Measurements from ENCODE around the gene ARHGAP8.

ARHGAP8 gene

DNA sequence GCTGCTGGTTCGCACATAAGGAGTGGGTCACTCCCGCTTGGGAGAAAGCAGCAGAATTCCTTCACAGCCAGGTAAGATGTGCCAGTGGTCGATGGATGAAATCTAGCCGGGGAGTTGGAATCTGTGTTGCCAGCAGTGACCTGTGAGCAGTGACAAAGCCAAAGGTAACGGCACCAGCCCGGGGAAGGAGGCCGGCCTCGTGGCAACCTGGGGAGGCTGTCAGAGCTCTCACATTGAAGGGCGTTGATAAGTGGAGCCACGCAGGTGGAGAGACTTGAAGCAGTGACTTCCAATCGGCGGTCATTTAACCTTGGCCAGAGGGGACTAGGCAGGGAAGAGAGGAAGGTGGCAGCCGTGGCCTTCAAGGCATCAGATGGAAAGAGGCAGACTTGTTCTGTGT is 58.8 kb downstream of the ARHGAP8 start:
- H3K23ac ChIP-seq (ENCODE audit: low read length): no peak overlapping the region
- no peak overlapping the region for H3K56ac ChIP-seq (ENCODE audit: low read length)
- no peak overlapping the region for H3K4me2 ChIP-seq (ENCODE audit: low read length)
- H4K8ac ChIP-seq (ENCODE audit: low read depth, low read length): no peak overlapping the region
- no peaks in the 10 kb centered on the region for H3K27me3 ChIP-seq (ENCODE audit: insufficient read depth, low read length, poor library complexity)
- no peak overlapping the region for H3K9ac ChIP-seq (ENCODE audit: low read length)
- no peak overlapping the region for H3K27ac ChIP-seq (ENCODE audit: low read depth, low read length)
- no peak overlapping the region for H3K18ac ChIP-seq (ENCODE audit: low read length)
- no peaks in the 10 kb centered on the region for H3K36me3 ChIP-seq (ENCODE audit: control insufficient read depth, insufficient read depth, low read length)
- no peak overlapping the region for H3K4me3 ChIP-seq (ENCODE audit: low read length)
- no CpG with 5 or more reads among the region's 13 CpGs for WGBS (ENCODE audit: extremely low coverage, insufficient coverage, low lambda C conversion rate)
- no peak overlapping the region for H2BK120ac ChIP-seq (ENCODE audit: low read depth, low read length)
- no peak overlapping the region for H2BK15ac ChIP-seq (replicated peaks; ENCODE audit: low read depth)
- H2BK5ac ChIP-seq (ENCODE audit: low read length): no peak overlapping the region
- no peak overlapping the region for H4K5ac ChIP-seq (ENCODE audit: low read length)
- H2AK5ac ChIP-seq (ENCODE audit: low read length): no peak overlapping the region
- peaks cover 4% of the 10 kb centered on the region for H3K4me1 ChIP-seq (ENCODE audit: control insufficient read depth, low read depth, low read length)
- no peaks in the 10 kb centered on the region for H3K79me2 ChIP-seq (ENCODE audit: control insufficient read depth, insufficient read depth, low read length)
- DNase-seq: no peak
- no peak overlapping the region for H3K4ac ChIP-seq (ENCODE audit: low read depth, low read length)
- H3K79me1 ChIP-seq (ENCODE audit: low read length): no peaks in the 10 kb centered on the region

DNA sequence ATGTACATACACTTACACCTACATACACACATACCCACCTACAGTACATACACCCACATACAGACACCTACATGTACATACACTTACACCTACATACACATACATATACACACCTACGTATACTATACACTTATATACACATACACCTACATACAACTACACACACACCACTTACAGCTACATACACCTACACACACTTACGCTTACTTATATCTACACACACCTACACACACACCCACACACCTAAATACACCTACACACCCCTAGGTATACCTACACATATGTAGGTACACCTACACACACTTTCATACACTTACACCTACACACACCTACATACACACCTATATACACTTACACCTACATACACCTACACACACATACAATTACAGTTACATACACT is 61.0 kb downstream of the ARHGAP8 start:
- Histone ChIP-seq H3K56ac (ENCODE audit: low read length) (no peak overlapping the region), H2BK15ac (replicated peaks; ENCODE audit: low read depth) (no peak overlapping the region), H3K4me2 (ENCODE audit: low read length) (no peak overlapping the region), H2BK5ac (ENCODE audit: low read length) (no peak overlapping the region), H3K18ac (ENCODE audit: low read length) (no peak overlapping the region), H3K23ac (ENCODE audit: low read length) (no peak overlapping the region), H3K9ac (ENCODE audit: low read length) (no peak overlapping the region), H4K8ac (ENCODE audit: low read depth, low read length) (no peak overlapping the region), H3K36me3 (ENCODE audit: control insufficient read depth, insufficient read depth, low read length) (no peaks in the 10 kb centered on the region), H4K5ac (ENCODE audit: low read length) (no peak overlapping the region), H3K79me2 (ENCODE audit: control insufficient read depth, insufficient read depth, low read length) (no peaks in the 10 kb centered on the region), H3K79me1 (ENCODE audit: low read length) (no peaks in the 10 kb centered on the region), H2AK5ac (ENCODE audit: low read length) (no peak overlapping the region), H2BK120ac (ENCODE audit: low read depth, low read length) (no peak overlapping the region), H3K4me3 (ENCODE audit: low read length) (no peak overlapping the region), H3K27me3 (ENCODE audit: insufficient read depth, low read length, poor library complexity) (no peaks in the 10 kb centered on the region), H3K4ac (ENCODE audit: low read depth, low read length) (no peak overlapping the region), H3K27ac (ENCODE audit: low read depth, low read length) (no peak overlapping the region), H3K4me1 (ENCODE audit: control insufficient read depth, low read depth, low read length) (no peaks in the 10 kb centered on the region)
- 100% methylated on average over 2 of the region's 2 CpGs for WGBS (ENCODE audit: extremely low coverage, insufficient coverage, low lambda C conversion rate)
- DNase-seq: no peak

DNA sequence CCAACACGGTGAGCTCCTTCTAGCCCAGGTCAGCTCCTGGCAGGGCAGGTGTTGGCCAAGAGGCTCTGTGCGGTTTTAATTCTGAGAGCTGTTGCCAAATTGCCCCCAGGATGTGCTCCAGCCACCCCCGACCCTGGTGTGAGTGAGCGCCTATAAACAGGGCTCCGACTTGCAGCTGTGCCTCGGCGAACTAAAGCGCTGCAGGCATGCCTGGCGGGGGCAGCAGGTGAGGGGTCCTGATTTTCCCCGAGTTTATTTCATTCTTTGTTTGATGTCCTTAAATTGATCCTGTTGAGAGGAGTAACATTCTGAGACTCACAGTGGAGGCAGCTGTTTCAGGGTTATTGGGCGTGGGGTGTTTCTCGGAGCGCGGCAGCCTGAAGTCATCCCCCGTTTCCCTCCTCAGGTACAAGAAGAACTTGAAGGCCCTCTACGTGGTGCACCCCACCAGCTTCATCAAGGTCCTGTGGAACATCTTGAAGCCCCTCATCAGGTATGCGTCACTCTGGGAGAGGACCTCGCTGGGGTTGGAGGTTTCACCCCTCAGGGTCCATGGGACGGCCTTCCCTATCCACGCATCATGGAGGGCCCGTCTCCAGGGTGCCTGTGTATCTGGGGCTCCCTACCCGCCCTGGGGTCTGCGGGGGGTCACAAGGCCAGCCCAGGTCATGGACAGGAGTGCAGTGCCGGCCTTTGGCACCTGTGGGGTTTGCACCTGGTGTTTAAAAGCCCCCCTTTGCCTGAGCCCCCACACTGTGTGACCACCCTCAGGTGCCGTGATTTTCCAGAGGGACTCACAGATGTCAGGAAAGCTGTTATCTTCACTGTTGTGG is 62.1 kb downstream of the ARHGAP8 start:
- no peak overlapping the region for H3K18ac ChIP-seq (ENCODE audit: low read length)
- no peaks in the 10 kb centered on the region for H3K36me3 ChIP-seq (ENCODE audit: control insufficient read depth, insufficient read depth, low read length)
- H3K23ac ChIP-seq (ENCODE audit: low read length): no peak overlapping the region
- no peaks in the 10 kb centered on the region for H3K27me3 ChIP-seq (ENCODE audit: insufficient read depth, low read length, poor library complexity)
- no peak overlapping the region for H2BK120ac ChIP-seq (ENCODE audit: low read depth, low read length)
- no peak overlapping the region for H3K9ac ChIP-seq (ENCODE audit: low read length)
- no peak overlapping the region for H3K56ac ChIP-seq (ENCODE audit: low read length)
- no peak overlapping the region for H2BK15ac ChIP-seq (replicated peaks; ENCODE audit: low read depth)
- H3K27ac ChIP-seq (ENCODE audit: low read depth, low read length): no peak overlapping the region
- no peak overlapping the region for H4K8ac ChIP-seq (ENCODE audit: low read depth, low read length)
- H3K79me1 ChIP-seq (ENCODE audit: low read length): no peaks in the 10 kb centered on the region
- DNase-seq: no peak
- H3K79me2 ChIP-seq (ENCODE audit: control insufficient read depth, insufficient read depth, low read length): no peaks in the 10 kb centered on the region
- H4K5ac ChIP-seq (ENCODE audit: low read length): no peak overlapping the region
- no peak overlapping the region for H3K4me3 ChIP-seq (ENCODE audit: low read length)
- no peaks in the 10 kb centered on the region for H3K4me1 ChIP-seq (ENCODE audit: control insufficient read depth, low read depth, low read length)
- no CpG with 5 or more reads among the region's 25 CpGs for WGBS (ENCODE audit: extremely low coverage, insufficient coverage, low lambda C conversion rate)
- H2AK5ac ChIP-seq (ENCODE audit: low read length): no peak overlapping the region
- H3K4me2 ChIP-seq (ENCODE audit: low read length): no peak overlapping the region
- H2BK5ac ChIP-seq (ENCODE audit: low read length): no peak overlapping the region
- no peak overlapping the region for H3K4ac ChIP-seq (ENCODE audit: low read depth, low read length)

DNA sequence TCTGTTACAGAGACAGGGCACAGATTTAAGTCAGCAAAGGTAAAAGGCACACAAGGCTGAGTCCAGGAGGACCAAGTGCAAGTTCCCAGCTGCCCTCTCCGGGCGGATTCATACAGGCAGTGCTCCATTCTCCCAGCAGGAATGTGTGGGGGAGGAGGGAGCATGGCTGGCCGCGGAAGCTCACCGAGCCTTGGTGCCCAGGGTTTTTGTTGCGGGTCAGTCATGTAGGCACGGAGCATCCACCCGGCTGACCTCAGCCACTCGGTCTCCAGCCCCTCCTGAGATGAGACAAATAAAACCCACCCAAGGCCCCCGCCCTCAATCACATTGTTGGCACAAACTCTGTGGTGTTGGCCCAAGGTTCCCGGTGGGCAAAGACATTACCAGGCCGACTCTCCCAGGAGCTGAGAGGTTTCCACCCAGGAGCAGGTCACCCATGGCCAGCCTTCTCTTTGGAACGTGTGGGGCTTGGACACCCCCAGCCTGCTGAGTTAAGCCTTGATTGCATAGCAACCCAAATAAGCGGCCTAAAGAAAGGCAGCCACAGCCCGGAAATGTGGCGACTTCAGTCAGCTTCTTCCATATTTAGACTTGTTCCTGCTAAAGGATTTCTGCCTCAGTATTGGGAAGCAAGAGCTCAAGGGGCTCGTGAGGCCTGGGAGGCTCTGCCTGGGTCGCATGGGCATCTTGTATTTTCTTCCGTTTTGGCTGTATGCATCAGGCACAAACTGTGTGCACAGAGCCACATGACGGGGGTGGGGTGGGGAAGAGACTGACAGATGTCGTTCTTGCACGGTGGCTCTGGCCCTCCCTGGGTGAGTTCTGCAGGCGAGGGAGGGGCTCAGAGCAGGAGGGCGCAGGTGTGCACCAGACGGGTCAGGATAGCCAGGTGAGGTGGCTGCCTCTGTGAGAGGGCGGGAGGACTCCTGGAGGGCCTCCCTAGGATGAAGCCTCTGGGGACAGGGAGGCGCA is 63.0 kb downstream of the ARHGAP8 start:
- Histone ChIP-seq H3K18ac (ENCODE audit: low read length) (no peak overlapping the region), H2BK5ac (ENCODE audit: low read length) (no peak overlapping the region), H3K4ac (ENCODE audit: low read depth, low read length) (no peak overlapping the region), H4K8ac (ENCODE audit: low read depth, low read length) (no peak overlapping the region), H4K5ac (ENCODE audit: low read length) (no peak overlapping the region), H3K79me1 (ENCODE audit: low read length) (no peaks in the 10 kb centered on the region), H2BK15ac (replicated peaks; ENCODE audit: low read depth) (no peak overlapping the region), H3K4me1 (ENCODE audit: control insufficient read depth, low read depth, low read length) (no peaks in the 10 kb centered on the region), H3K4me2 (ENCODE audit: low read length) (no peak overlapping the region), H2BK120ac (ENCODE audit: low read depth, low read length) (no peak overlapping the region), H3K4me3 (ENCODE audit: low read length) (no peak overlapping the region), H3K9ac (ENCODE audit: low read length) (no peak overlapping the region), H3K27me3 (ENCODE audit: insufficient read depth, low read length, poor library complexity) (no peaks in the 10 kb centered on the region), H2AK5ac (ENCODE audit: low read length) (no peak overlapping the region), H3K36me3 (ENCODE audit: control insufficient read depth, insufficient read depth, low read length) (no peaks in the 10 kb centered on the region), H3K56ac (ENCODE audit: low read length) (no peak overlapping the region), H3K27ac (ENCODE audit: low read depth, low read length) (no peak overlapping the region), H3K79me2 (ENCODE audit: control insufficient read depth, insufficient read depth, low read length) (no peaks in the 10 kb centered on the region), H3K23ac (ENCODE audit: low read length) (no peak overlapping the region)
- no CpG with 5 or more reads among the region's 27 CpGs for WGBS (ENCODE audit: extremely low coverage, insufficient coverage, low lambda C conversion rate)
- no peak for DNase-seq

DNA sequence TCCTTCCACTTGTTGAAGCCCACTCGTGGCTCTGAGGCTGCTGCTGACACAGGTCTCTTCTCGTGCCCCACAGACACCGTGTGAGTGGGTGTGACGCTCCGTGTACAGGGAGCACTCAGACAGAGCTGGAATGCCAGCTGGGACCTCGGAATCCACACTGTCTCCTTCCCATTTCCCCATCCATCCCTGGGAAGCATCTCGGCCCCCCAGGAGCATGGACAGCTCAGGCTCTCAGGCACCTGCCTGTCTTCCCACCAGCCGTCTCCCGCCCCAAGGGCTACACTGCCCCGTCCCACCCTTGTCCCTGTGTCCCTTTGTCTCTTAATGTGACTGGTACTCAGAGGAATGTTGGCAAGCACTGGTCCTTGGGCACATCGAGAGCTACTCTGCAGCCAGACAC is 63.8 kb downstream of the ARHGAP8 start:
- H2BK5ac ChIP-seq (ENCODE audit: low read length): no peak overlapping the region
- no peaks in the 10 kb centered on the region for H3K4me1 ChIP-seq (ENCODE audit: control insufficient read depth, low read depth, low read length)
- H2BK15ac ChIP-seq (replicated peaks; ENCODE audit: low read depth): no peak overlapping the region
- H3K36me3 ChIP-seq (ENCODE audit: control insufficient read depth, insufficient read depth, low read length): no peaks in the 10 kb centered on the region
- H3K4ac ChIP-seq (ENCODE audit: low read depth, low read length): no peak overlapping the region
- no peaks in the 10 kb centered on the region for H3K27me3 ChIP-seq (ENCODE audit: insufficient read depth, low read length, poor library complexity)
- no peak overlapping the region for H3K18ac ChIP-seq (ENCODE audit: low read length)
- H3K56ac ChIP-seq (ENCODE audit: low read length): no peak overlapping the region
- no peak for DNase-seq
- no peak overlapping the region for H2AK5ac ChIP-seq (ENCODE audit: low read length)
- H3K79me1 ChIP-seq (ENCODE audit: low read length): no peaks in the 10 kb centered on the region
- no peak overlapping the region for H3K23ac ChIP-seq (ENCODE audit: low read length)
- H3K9ac ChIP-seq (ENCODE audit: low read length): no peak overlapping the region
- no CpG with 5 or more reads among the region's 11 CpGs for WGBS (ENCODE audit: extremely low coverage, insufficient coverage, low lambda C conversion rate)
- no peak overlapping the region for H3K4me2 ChIP-seq (ENCODE audit: low read length)
- H3K4me3 ChIP-seq (ENCODE audit: low read length): no peak overlapping the region
- H2BK120ac ChIP-seq (ENCODE audit: low read depth, low read length): no peak overlapping the region
- H4K5ac ChIP-seq (ENCODE audit: low read length): no peak overlapping the region
- H4K8ac ChIP-seq (ENCODE audit: low read depth, low read length): no peak overlapping the region
- H3K79me2 ChIP-seq (ENCODE audit: control insufficient read depth, insufficient read depth, low read length): no peaks in the 10 kb centered on the region
- no peak overlapping the region for H3K27ac ChIP-seq (ENCODE audit: low read depth, low read length)

Data from mesendoderm (in vitro differentiated cells).